A549 (cell line): ENCODE results near the gene SHC2.

Experiments used
- CBX2 ChIP-seq: fragments of 200-600 bp; sonication (generic); IDR thresholded peaks from 2 replicates; pipeline ENCODE4 v1.6.1; 2016; ENCODE audit warnings: low read depth, mild to moderate bottlenecking, borderline replicate concordance
- CBX8 ChIP-seq: fragments of 200-600 bp; sonication (generic); IDR thresholded peaks from 2 replicates; pipeline ENCODE4 v1.6.1; 2016
- CTCF ChIP-seq: fragments of >200 bp; sonication (Bioruptor Twin); formaldehyde crosslinking; IDR thresholded peaks from 3 replicates; pipeline ENCODE4 v1.5.1; 2016
- EHMT2 ChIP-seq: fragments of 200-600 bp; sonication (generic); IDR thresholded peaks from 2 replicates; pipeline ENCODE4 v1.6.1; 2016; ENCODE audit warnings: antibody characterized with exemption, low read depth, mild to moderate bottlenecking, moderate library complexity
- EP300 ChIP-seq, 2 experiments: fragments of >200 bp; sonication (Bioruptor Twin); formaldehyde crosslinking; IDR thresholded peaks; 2 replicates in 1 of 2; 3 replicates in 1 of 2; pipeline ENCODE4 v1.6.1; 2016 to 2017
- ESRRA ChIP-seq: fragments of 150-350 bp; IDR thresholded peaks from 2 replicates; pipeline ENCODE4 v1.6.1; 2014; ENCODE audit warnings: mild to moderate bottlenecking, low read length, borderline replicate concordance
- NFE2L2 ChIP-seq: fragments of 150-350 bp; conservative IDR thresholded peaks from 2 replicates; pipeline ENCODE4 v1.6.1; 2014; ENCODE audit warnings: low read length
- NPAS2 ChIP-seq: fragments of 250-450 bp; sonication (Bioruptor Pico); IDR thresholded peaks from 2 replicates; pipeline ENCODE4 v1.8.0; 2022; ENCODE audit warnings: mild to moderate bottlenecking, moderate library complexity, borderline replicate concordance
- NR3C1 ChIP-seq: fragments of >200 bp; sonication (Bioruptor Twin); formaldehyde crosslinking; IDR thresholded peaks from 3 replicates; pipeline ENCODE4 v1.6.1; 2017
- POLR2A ChIP-seq: IDR thresholded peaks from 2 replicates; pipeline ENCODE4 v1.6.1; 2012; ENCODE audit warnings: mild to moderate bottlenecking, low read length
- RARB ChIP-seq: fragments of 250-450 bp; sonication (Bioruptor Pico); IDR thresholded peaks from 2 replicates; pipeline ENCODE4 v1.8.0; 2021; ENCODE audit warnings: mild to moderate bottlenecking, moderate library complexity

GRCh38 chr19:456547-457110 is 4.2 kb downstream of the SHC2 start:
- TF ChIP-seq RARB (no peak), NFE2L2 (no peak), CTCF (no peak), CBX8 (no peak), NR3C1 (no peak), ESRRA (no peak), CBX2 (no peak), NPAS2 (no peak), EHMT2 (no peak), POLR2A (no peak), EP300 (IDR thresholded peaks at IDR 0.05) (no peak)
